H1 (cell line): ENCODE results near the gene RUVBL1. TPM values are rescaled to one million over a fixed set of nuclear protein-coding genes. Genes with fewer than 3 reads are reported as not detected.
A peak's percentile ranks its signal among the peaks of the same experiment; 100 is the strongest.

ENCODE experiments used
- BCL11A ChIP-seq, 2 experiments: IDR thresholded peaks; one replicate each; pipeline ENCODE4 v1.6.1; 2011; ENCODE audit warnings: low read depth in 2 of 2, low read length in 2 of 2, mild to moderate bottlenecking in 2 of 2
- CHD1 ChIP-seq: IDR thresholded peaks from 2 replicates; pipeline ENCODE4 v1.6.1; 2012; ENCODE audit warnings: low read depth, low read length, improper control_type of control experiment
- CHD2 ChIP-seq: IDR thresholded peaks from 2 replicates; pipeline ENCODE4 v1.6.1; 2012; ENCODE audit warnings: low read length, improper control_type of control experiment
- CREB1 ChIP-seq: IDR thresholded peaks from 2 replicates; pipeline ENCODE4 v1.6.1; 2012; ENCODE audit warnings: inconsistent platforms
- E2F6 ChIP-seq: IDR thresholded peaks from 2 replicates; pipeline ENCODE4 v1.6.1; 2012; ENCODE audit warnings: inconsistent platforms
- GABPA ChIP-seq: IDR thresholded peaks from 2 replicates; pipeline ENCODE4 v1.6.1; 2011; ENCODE audit warnings: mild to moderate bottlenecking, low read length, moderate library complexity, borderline replicate concordance; ENCODE audit not compliant: insufficient read depth
- HDAC2 ChIP-seq, 2 experiments: fragments of 300-600 bp in 1 of 2; sonication (generic) in 1 of 2; IDR thresholded peaks; 2 replicates each; pipeline ENCODE4 v1.6.1; 2011 to 2012; ENCODE audit warnings: low read depth in 2 of 2, low read length in 2 of 2, mild to moderate bottlenecking in 2 of 2, moderate library complexity in 2 of 2, borderline replicate concordance in 1 of 2, inconsistent platforms in 1 of 2
- JUND ChIP-seq: IDR thresholded peaks from 2 replicates; pipeline ENCODE4 v1.6.1; 2011; ENCODE audit warnings: mild to moderate bottlenecking, improper control_type of control experiment, low read length
- KDM5A ChIP-seq: fragments of 200-600 bp; IDR thresholded peaks from 2 replicates; pipeline ENCODE4 v1.7.1; 2012; ENCODE audit warnings: mild to moderate bottlenecking, low read length, inconsistent platforms, mixed read lengths
- PHF8 ChIP-seq: fragments of 200-600 bp; sonication (generic); conservative IDR thresholded peaks from 2 replicates; pipeline ENCODE4 v1.7.1; 2012; ENCODE audit warnings: low read depth, mild to moderate bottlenecking, inconsistent platforms, low read length, moderate library complexity
- POLR2A ChIP-seq, 2 experiments: IDR thresholded peaks; 1 replicate in 1 of 2; 2 replicates in 1 of 2; pipeline ENCODE4 v1.6.1; 2011; ENCODE audit warnings: low read depth in 2 of 2, low read length in 2 of 2, mild to moderate bottlenecking in 2 of 2; ENCODE audit errors: control extremely low read depth in 1 of 2
- RBBP5 ChIP-seq: IDR thresholded peaks from 2 replicates; pipeline ENCODE4 v1.7.1; 2012; ENCODE audit warnings: low read depth, mild to moderate bottlenecking, inconsistent platforms, low read length, moderate library complexity, borderline replicate concordance
- RNF2 ChIP-seq: fragments of 200-900, 300-1000 bp; sonication (generic); IDR thresholded peaks from 2 replicates; pipeline ENCODE4 v1.7.1; 2016; ENCODE audit warnings: borderline replicate concordance, low read depth, mild to moderate bottlenecking, antibody characterized with exemption, low read length; ENCODE audit not compliant: poor library complexity, severe bottlenecking; ENCODE audit errors: missing control alignments
- SAP30 ChIP-seq: fragments of 300-600 bp; sonication (generic); IDR thresholded peaks from 2 replicates; pipeline ENCODE4 v1.7.1; 2012; ENCODE audit warnings: low read length, moderate library complexity, mild to moderate bottlenecking, inconsistent platforms; ENCODE audit not compliant: insufficient read depth, insufficient replicate concordance
- SIN3A ChIP-seq, 2 experiments: IDR thresholded peaks in 1 of 2; conservative IDR thresholded peaks in 1 of 2; 2 replicates each; pipeline ENCODE4 v1.6.1; 2011 to 2012; ENCODE audit warnings: low read length in 2 of 2, improper control_type of control experiment in 1 of 2, low read depth in 1 of 2, mild to moderate bottlenecking in 1 of 2
- SP1 ChIP-seq: IDR thresholded peaks from 2 replicates; pipeline ENCODE4 v1.6.1; 2011; ENCODE audit warnings: low read depth, low read length
- TAF7 ChIP-seq: optimal IDR thresholded peaks from 2 replicates; pipeline ENCODE3; 2011; ENCODE audit warnings: low read depth, mild to moderate bottlenecking, inconsistent platforms, low read length, moderate library complexity, borderline replicate concordance
- TBP ChIP-seq: IDR thresholded peaks from 2 replicates; pipeline ENCODE4 v1.6.1; 2011; ENCODE audit warnings: low read depth, low read length, improper control_type of control experiment
- TEAD4 ChIP-seq: IDR thresholded peaks from 2 replicates; pipeline ENCODE4 v1.6.1; 2012; ENCODE audit warnings: low read depth, low read length, inconsistent platforms, mixed read lengths
- polyA plus RNA-seq, 7 experiments: library from polyadenylated mRNA; depleted of rRNA in 3 of 7; stranded (reverse) in 5 of 7; unstranded in 2 of 7; fragments of >200 nt in 5 of 7; fragments of 200-250 nt in 2 of 7; gene quantifications; 1 replicate in 5 of 7; 2 replicates in 1 of 7; 4 replicates in 1 of 7; pipeline versions ENCODE4 v1.2.1 to v1.2.3, GENCODE V29; 2011 to 2013; ENCODE audit warnings: missing spikeins in 2 of 7, mixed read lengths in 2 of 7
- total RNA-seq: library from RNA; stranded (reverse); fragmentation: NEBNext Ultra II Directional; extraction: Animal tissue kit (Norgen Biotek cat#: 25700); gene quantifications from 2 replicates; pipeline ENCODE4 v1.2.1, GENCODE V29; 2021
- TF ChIP-seq, protein P1 (sequence below): IDR thresholded peaks from 2 replicates; pipeline ENCODE4 v1.6.1; 2012; ENCODE audit warnings: low read length, inconsistent platforms

The RUVBL1 gene
- total and polyA plus RNA-seq, 2 of the 8 experiments (the other 6 are each of a cell fraction or from before 2014, with no cell fraction given): 112 to 135 TPM

DNA sequence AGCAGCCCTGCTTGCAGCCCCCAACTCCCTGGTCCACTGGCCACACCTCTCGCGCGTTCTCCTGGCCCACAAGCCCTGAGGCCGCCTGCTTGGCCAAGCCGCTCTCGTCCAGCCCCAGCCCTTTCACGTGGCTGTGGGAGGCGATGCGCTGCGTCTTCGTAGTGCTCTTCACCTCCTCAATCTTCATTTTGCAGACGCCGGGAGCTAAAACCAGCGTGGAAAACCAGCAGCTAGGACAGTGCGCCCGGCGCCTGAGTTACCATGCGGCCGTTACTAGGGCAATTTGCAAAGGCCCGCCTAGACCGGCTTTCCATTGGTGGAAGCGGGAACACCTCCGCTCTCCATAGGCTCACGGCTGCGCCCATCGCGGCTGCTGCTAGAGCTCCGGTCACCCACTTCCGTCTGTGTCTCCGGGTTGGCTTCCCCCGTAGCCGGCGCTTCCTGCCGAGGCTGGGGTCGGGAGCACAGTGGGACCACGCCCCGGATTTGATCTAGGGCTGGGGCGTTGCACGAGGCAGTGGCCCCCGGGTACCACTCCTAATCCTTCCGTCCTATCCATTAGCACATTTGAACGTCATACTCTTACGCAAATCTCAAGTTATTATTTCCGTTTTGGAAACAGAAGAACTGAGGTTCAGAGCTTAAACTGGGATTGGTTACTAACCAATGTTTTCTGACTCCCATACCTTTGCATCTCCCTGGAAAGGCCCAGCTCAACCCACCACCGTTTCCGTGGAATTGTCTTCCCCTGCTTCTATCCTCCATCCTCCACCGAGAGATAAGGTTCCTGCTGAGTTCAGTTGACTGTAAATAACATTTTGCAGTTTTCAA is at the start of gene RUVBL1 (continued):
- peak; percentile 99 for TF ChIP-seq SP1
- TF ChIP-seq, protein P1, sequence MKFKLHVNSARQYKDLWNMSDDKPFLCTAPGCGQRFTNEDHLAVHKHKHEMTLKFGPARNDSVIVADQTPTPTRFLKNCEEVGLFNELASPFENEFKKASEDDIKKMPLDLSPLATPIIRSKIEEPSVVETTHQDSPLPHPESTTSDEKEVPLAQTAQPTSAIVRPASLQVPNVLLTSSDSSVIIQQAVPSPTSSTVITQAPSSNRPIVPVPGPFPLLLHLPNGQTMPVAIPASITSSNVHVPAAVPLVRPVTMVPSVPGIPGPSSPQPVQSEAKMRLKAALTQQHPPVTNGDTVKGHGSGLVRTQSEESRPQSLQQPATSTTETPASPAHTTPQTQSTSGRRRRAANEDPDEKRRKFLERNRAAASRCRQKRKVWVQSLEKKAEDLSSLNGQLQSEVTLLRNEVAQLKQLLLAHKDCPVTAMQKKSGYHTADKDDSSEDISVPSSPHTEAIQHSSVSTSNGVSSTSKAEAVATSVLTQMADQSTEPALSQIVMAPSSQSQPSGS: peak; percentile 49; the same call in 1 of the 2 replicates
- no peak for TF ChIP-seq BCL11A (IDR thresholded peaks at IDR 0.05; ENCODE audit: low read depth in 2 of 2, low read length in 2 of 2)
- peak; percentile 85 to 90 for TF ChIP-seq POLR2A (IDR thresholded peaks at IDR 0.05; ENCODE audit: control extremely low read depth in 1 of 2, low read depth in 2 of 2, low read length in 2 of 2)
- TF ChIP-seq TEAD4: no peak
- peak; percentile 70 for TF ChIP-seq TBP
- peak; percentile 94 for TF ChIP-seq PHF8
- TF ChIP-seq RNF2: no peak
- peak; percentile 93 for TF ChIP-seq CHD2
- TF ChIP-seq SIN3A (conservative IDR thresholded peaks at IDR 0.05 in 1 of 2, IDR thresholded peaks at IDR 0.05 in 1 of 2; ENCODE audit: low read depth in 1 of 2, low read length in 2 of 2): peak; percentile 25 to 78; a peak in 2 of 4 replicates
- no peak for TF ChIP-seq JUND
- TF ChIP-seq GABPA: peak; percentile 99
- peak; percentile 40; the same call in 1 of the 2 replicates for TF ChIP-seq CHD1
- peak; percentile 70 for TF ChIP-seq TAF7
- TF ChIP-seq HDAC2 (IDR thresholded peaks at IDR 0.05; ENCODE audit: borderline replicate concordance in 1 of 2, low read depth in 2 of 2, low read length in 2 of 2): peak in 1 of 2 experiments; percentile 76; a peak in 1 of 4 replicates
- peak; percentile 66 for TF ChIP-seq KDM5A
- no peak for TF ChIP-seq RBBP5
- peak; percentile 86 for TF ChIP-seq SAP30
- peak; percentile 81 for TF ChIP-seq E2F6
- TF ChIP-seq CREB1: peak; percentile 67; the same call in 1 of the 2 replicates
